Left cardiac atrium (tissue), 4 donors: ENCODE data around the gene HGS. TPM values are rescaled to one million over a fixed set of nuclear protein-coding genes. Genes with fewer than 3 reads are reported as not detected.

Source experiments
- ATAC-seq, 2 donors: fragments of 200-7000 bp; cut with Tn5 transposase; one replicate each; pipeline ENCODE4 v1.9.1; 2020; ENCODE audit warnings: mild to moderate bottlenecking in 2 of 2, moderate library complexity in 2 of 2
- DNase-seq: peaks from one replicate; pipeline ENCODE4 v3.0.0-alpha.2; 2020
- intact Hi-C, 2 donors: fragments of 100-400 bp; cut with DNase I; formaldehyde crosslinking; loops; one replicate each; pipeline versions ENCODE4 v1.14.1 to v1.15.1; 2022 to 2023
- total RNA-seq, 2 donors: library from RNA; stranded (reverse); fragmentation: NEBNext Ultra II Directional; extraction: Animal tissue kit (Norgen Biotek cat#: 25700); gene quantifications; one replicate each; pipeline ENCODE4 v1.2.1, GENCODE V29; 2021
- donor health status: DM: no; HTN: yes; CAD: no.
- donor health status: DM: no; HTN: yes; CAD: no; lungs with severe emphysema.
- donor health status: DM: yes; HTN: yes; CAD: no.
- donor health status: Dilated cardiomyopathy.

The HGS gene
- total RNA-seq, 2 donors from 2014 or later, result 42.3 to 52.6 TPM

- intact Hi-C loops, result no loop called here
- DNase-seq, result no peak
- ATAC-seq, result no peak
Observed at GRCh38 chr17:81714412-81715106, 30.7 kb downstream of the HGS start.

- DNase-seq (no peak), ATAC-seq (no peak)
- intact Hi-C loops, result no loop called here
Observed at GRCh38 chr17:81715107-81715871, 31.5 kb downstream of the HGS start.

GRCh38 chr17:81715872-81716673 is 32.3 kb downstream of the HGS start:
- no peak for DNase-seq
- intact Hi-C loops, result no loop called here

GRCh38 chr17:81716674-81716996 is 32.8 kb downstream of the HGS start:
- ATAC-seq (no peak), DNase-seq (no peak)
- intact Hi-C loops, result no loop called here

More at GRCh38 chr17:81715872-81716673, 32.3 kb downstream of the HGS start:
- ATAC-seq, result no peak

GRCh38 chr17:81717049-81717765 is 33.4 kb downstream of the HGS start:
- ATAC-seq, result no peak
- intact Hi-C loops, result no loop called here

GRCh38 chr17:81717766-81718089 is 33.9 kb downstream of the HGS start:
- no peak for ATAC-seq
- intact Hi-C loops, result no loop called here
- DNase-seq, result no peak

More at GRCh38 chr17:81717049-81717765, 33.4 kb downstream of the HGS start:
- DNase-seq, result no peak

GRCh38 chr17:81719410-81720266 is 35.8 kb downstream of the HGS start:
- intact Hi-C loops, result no loop called here
- ATAC-seq (no peak), DNase-seq (no peak)

- ATAC-seq, result no peak
- intact Hi-C loops, result no loop called here
- DNase-seq, result no peak
Observed at GRCh38 chr17:81720267-81721071, 36.7 kb downstream of the HGS start.

GRCh38 chr17:81722184-81723120 is 38.6 kb downstream of the HGS start:
- ATAC-seq (peak; percentile 49 to 79), DNase-seq (no peak)
- intact Hi-C loops, result no loop called here

GRCh38 chr17:81723651-81724209 is 39.9 kb downstream of the HGS start:
- ATAC-seq, result peak in 1 of 2 donors; percentile 16
- no peak for DNase-seq
- intact Hi-C loops, result no loop called here

GRCh38 chr17:81725439-81725838 is 41.6 kb downstream of the HGS start:
- no peak for ATAC-seq
- DNase-seq, result no peak
- intact Hi-C loops, result no loop called here

GRCh38 chr17:81726004-81726403 is 42.2 kb downstream of the HGS start:
- DNase-seq, result no peak
- intact Hi-C loops, result no loop called here

GRCh38 chr17:81727324-81728031 is 43.7 kb downstream of the HGS start:
- DNase-seq (no peak), ATAC-seq (no peak)
- intact Hi-C loops, result no loop called here

More at GRCh38 chr17:81726004-81726403, 42.2 kb downstream of the HGS start:
- no peak for ATAC-seq

GRCh38 chr17:81733507-81734404 is 49.9 kb downstream of the HGS start:
- ATAC-seq (peak; percentile 92 to 93), DNase-seq (peak; percentile 84)
- intact Hi-C loops, result no loop called here
